ENCODE results near the gene ALDH3A1.

ALDH3A1 gene

GRCh38 chr17:19703828-19704613 is 44.1 kb downstream of the ALDH3A1 start:
- no peak for DNase-seq (ENCODE audit: low read depth, low spot score)

- DNase-seq (ENCODE audit: low read depth, low spot score) = no peak
Measured at GRCh38 chr17:19703106-19703827, 44.8 kb downstream of the ALDH3A1 start.

GRCh38 chr17:19702217-19702641 is 45.9 kb downstream of the ALDH3A1 start:
- DNase-seq (ENCODE audit: low read depth, low spot score) = no peak

Data from astrocyte of the hippocampus (primary cell).